Gastroesophageal sphincter (tissue), 4 donors: ENCODE measurements around the gene IGF2. TPM values are rescaled to one million over a fixed set of nuclear protein-coding genes. Genes with fewer than 3 reads are reported as not detected.

Source experiments
- ATAC-seq: fragments of 150-250 bp; one replicate; pipeline ENCODE4 v1.9.1; 2016; ENCODE audit warnings: mild to moderate bottlenecking, moderate library complexity
- H3K27ac ChIP-seq, 4 donors: fragments of 200-600 bp; sonication (generic) in 3 of 4; 1 replicate in 3 of 4; 2 replicates in 1 of 4; pipeline ENCODE4 v1.5.1; 2016 to 2019
- H3K27me3 ChIP-seq: fragments of 200-600 bp; sonication (generic); one replicate; pipeline ENCODE4 v1.5.1; 2019
- H3K36me3 ChIP-seq, 2 donors: fragments of 200-600 bp; sonication (generic); one replicate each; pipeline ENCODE4 v1.5.1; 2019; ENCODE audit warnings: control low read depth in 1 of 2
- H3K4me1 ChIP-seq, 3 donors: fragments of 200-600 bp; sonication (generic); 1 replicate in 2 of 3; 2 replicates in 1 of 3; pipeline ENCODE4 v1.5.1; 2016 to 2019; ENCODE audit warnings: control low read depth in 2 of 3
- H3K4me3 ChIP-seq, 2 donors: fragments of 200-600 bp; sonication (generic); one replicate each; pipeline ENCODE4 v1.5.1; 2019; ENCODE audit warnings: mild to moderate bottlenecking in 1 of 2, moderate library complexity in 1 of 2
- H3K9me3 ChIP-seq, 3 donors: fragments of 200-600 bp; sonication (generic); one replicate each; pipeline ENCODE4 v1.5.1; 2017 to 2019; ENCODE audit warnings: control low read depth in 2 of 3
- CTCF ChIP-seq, 4 experiments: fragments of 200-600 bp in 2 of 4; fragments of 450-650 bp in 2 of 4; sonication (generic) in 1 of 4; IDR thresholded peaks; one replicate each; pipeline ENCODE4 v1.5.1; 2017 to 2019; ENCODE audit warnings: antibody characterized with exemption in 4 of 4, mild to moderate bottlenecking in 2 of 4, moderate library complexity in 2 of 4
- EP300 ChIP-seq: sonication (generic); formaldehyde crosslinking; IDR thresholded peaks from one replicate; pipeline ENCODE4 v1.6.1; 2017; ENCODE audit warnings: antibody characterized with exemption, mild to moderate bottlenecking
- POLR2A ChIP-seq, 2 donors: fragments of 450-650 bp; IDR thresholded peaks; one replicate each; pipeline ENCODE4 v1.6.1; 2017; ENCODE audit warnings: antibody characterized with exemption in 2 of 2, mild to moderate bottlenecking in 2 of 2, moderate library complexity in 1 of 2
- POLR2AphosphoS5 ChIP-seq: sonication (generic); formaldehyde crosslinking; IDR thresholded peaks from one replicate; pipeline ENCODE4 v1.6.1; 2017; ENCODE audit warnings: antibody characterized with exemption
- WGBS, 2 donors: methylation state at CpG; one replicate each; pipeline ENCODE4 v1.1.5; 2018; ENCODE audit warnings: low coverage in 1 of 2; 5-methylcytosine and 5-hydroxymethylcytosine counted together
- total RNA-seq, 4 donors: library from RNA; depleted of rRNA; stranded (reverse); fragments of >200 nt; gene quantifications; one replicate each; pipeline ENCODE4 v1.1.0, GENCODE V29; 2016

The IGF2 gene
- total RNA-seq, 4 donors from 2014 or later, result 8.7 to 49.5 (median 28.7) TPM

GRCh38 chr11:2132246-2132645 is 6.9 kb downstream of the IGF2 start:
- ATAC-seq, result no peak
- Histone ChIP-seq H3K9me3 (no peaks in the 10 kb centered on the region), H3K27me3 (peaks cover 94% of the 10 kb centered on the region), H3K4me3 (no peak overlapping the region), H3K27ac (no peak overlapping the region), H3K36me3 (no peaks in the 10 kb centered on the region), H3K4me1 (peaks cover 0 to 5% (median under 1%) of the 10 kb centered on the region in 3 donors)
- TF ChIP-seq EP300 (no peak), CTCF (IDR thresholded peaks at IDR 0.05) (no peak), POLR2A (IDR thresholded peaks at IDR 0.05) (no peak), POLR2AphosphoS5 (no peak)
- 83 to 87% methylated on average over 4 to 6 of the region's 6 CpGs for WGBS, 2 donors

GRCh38 chr11:2131371-2132236 is 7.6 kb downstream of the IGF2 start:
- H3K27me3 ChIP-seq, result peaks cover 88% of the 10 kb centered on the region
- no peak overlapping the region for H3K27ac ChIP-seq
- no peak for TF ChIP-seq EP300
- TF ChIP-seq POLR2AphosphoS5, result no peak
- no peak for TF ChIP-seq CTCF (IDR thresholded peaks at IDR 0.05)
- no peak for TF ChIP-seq POLR2A (IDR thresholded peaks at IDR 0.05)
- no peaks in the 10 kb centered on the region for H3K36me3 ChIP-seq
- no peak overlapping the region for H3K4me3 ChIP-seq
- no peaks in the 10 kb centered on the region for H3K4me1 ChIP-seq
- no peak for ATAC-seq
- no peaks in the 10 kb centered on the region for H3K9me3 ChIP-seq
- WGBS, 2 donors, result 77 to 90% methylated on average over 12 to 15 of the region's 28 CpGs

DNA sequence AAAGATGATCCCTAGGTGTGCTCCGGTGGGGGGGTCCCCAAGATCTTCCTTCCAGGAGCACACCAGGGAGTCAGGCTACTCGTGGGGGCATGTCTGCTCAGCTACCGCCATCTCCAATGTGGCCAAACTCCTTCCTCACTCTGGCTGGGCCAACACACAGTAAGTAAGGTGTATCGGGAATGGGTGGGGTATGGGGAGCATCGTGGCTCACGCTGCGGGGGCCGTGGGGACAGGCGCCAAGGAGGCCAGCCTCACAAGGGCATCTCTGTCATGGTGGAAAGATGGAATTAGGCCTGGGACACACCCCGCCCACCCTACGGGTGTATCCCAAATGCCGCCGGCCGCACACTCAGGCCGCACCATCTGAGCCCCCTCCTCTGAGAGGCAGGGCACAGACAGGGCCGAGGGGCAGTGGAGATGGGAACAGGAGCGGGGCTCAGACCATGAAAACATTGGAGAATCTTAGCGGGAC is 8.3 kb downstream of the IGF2 start:
- 68% methylated on average over 6 of the region's 18 CpGs; no CpG with 5 or more reads in 1 of the 2 donors for WGBS, 2 donors
- TF ChIP-seq POLR2A (IDR thresholded peaks at IDR 0.05) (no peak), EP300 (no peak), CTCF (IDR thresholded peaks at IDR 0.05) (no peak), POLR2AphosphoS5 (no peak)
- Histone ChIP-seq H3K4me1 (no peaks in the 10 kb centered on the region), H3K9me3 (no peaks in the 10 kb centered on the region), H3K4me3 (no peak overlapping the region), H3K27me3 (peaks cover 81% of the 10 kb centered on the region), H3K27ac (no peak overlapping the region), H3K36me3 (no peaks in the 10 kb centered on the region)
- no peak for ATAC-seq

GRCh38 chr11:2129699-2130366 is 9.4 kb downstream of the IGF2 start:
- no peaks in the 10 kb centered on the region for H3K4me1 ChIP-seq
- TF ChIP-seq CTCF (IDR thresholded peaks at IDR 0.05) (no peak), POLR2A (IDR thresholded peaks at IDR 0.05) (no peak), EP300 (no peak), POLR2AphosphoS5 (no peak)
- H3K4me3 ChIP-seq, result no peak overlapping the region
- H3K36me3 ChIP-seq, result no peaks in the 10 kb centered on the region
- no CpG with 5 or more reads among the region's 25 CpGs for WGBS, 2 donors
- H3K9me3 ChIP-seq, result no peaks in the 10 kb centered on the region
- ATAC-seq, result no peak
- peaks cover 70% of the 10 kb centered on the region for H3K27me3 ChIP-seq
- H3K27ac ChIP-seq, result no peak overlapping the region
